ENCODE data around the gene SCMH1. TPM values are rescaled to one million over a fixed set of nuclear protein-coding genes. Genes with fewer than 3 reads are reported as not detected.

SCMH1 gene
- polyA plus RNA-seq, 1 of the 3 experiments (the other 2 are of a cell fraction): 38.5 TPM

DNA sequence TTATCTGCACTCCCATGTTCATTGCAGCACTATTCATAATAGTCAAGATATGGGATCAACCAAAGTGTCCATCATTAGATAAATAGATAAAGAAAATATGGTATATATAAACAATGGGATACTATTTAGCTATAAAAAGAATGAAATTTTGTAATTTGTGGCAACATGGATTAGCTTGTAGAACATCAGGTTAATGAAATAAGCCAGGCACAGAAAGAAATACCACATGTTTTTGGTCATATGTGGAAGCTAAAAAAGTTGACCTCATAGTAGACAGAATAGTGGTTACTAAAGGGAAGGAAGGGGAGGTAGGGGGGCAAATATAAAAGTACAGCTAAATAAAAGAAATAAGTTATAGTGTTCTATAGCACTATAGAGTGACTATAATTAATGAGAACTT, 68.5 kb downstream of the SCMH1 start:
- no peak overlapping the region for H3K4me3 ChIP-seq (ENCODE audit: low read depth in 2 of 2, low read length in 1 of 2)
- H3K79me2 ChIP-seq (ENCODE audit: insufficient read depth): peaks cover 14% of the 10 kb centered on the region
- H3K9me2 ChIP-seq: no peaks in the 10 kb centered on the region
- no peaks in the 10 kb centered on the region for H3K9me3 ChIP-seq
- H3K27ac ChIP-seq (ENCODE audit: low read depth in 2 of 2, low read length in 1 of 2): no peak overlapping the region
- no peak overlapping the region for H3K4me2 ChIP-seq
- no peak overlapping the region for H2AFZ ChIP-seq (ENCODE audit: low read depth)
- no peaks in the 10 kb centered on the region for H3K27me3 ChIP-seq (ENCODE audit: insufficient read depth)
- no peaks in the 10 kb centered on the region for H3F3A ChIP-seq (replicated peaks; ENCODE audit: insufficient read depth)
- no peak overlapping the region for H3K9ac ChIP-seq
- no peak for DNase-seq
- TF ChIP-seq TAF1 (IDR thresholded peaks at IDR 0.05; ENCODE audit: borderline replicate concordance, low read depth, low read length) (no peak), JUND (IDR thresholded peaks at IDR 0.05) (no peak), YY1 (IDR thresholded peaks at IDR 0.05; ENCODE audit: low read depth) (no peak), RFX5 (IDR thresholded peaks at IDR 0.05; ENCODE audit: low read length) (no peak), POLR2AphosphoS5 (IDR thresholded peaks at IDR 0.05; ENCODE audit: low read depth, low read length) (no peak), FOSL2 (IDR thresholded peaks at IDR 0.05; ENCODE audit: borderline replicate concordance, low read depth) (no peak), RCOR1 (IDR thresholded peaks at IDR 0.05; ENCODE audit: low read length) (no peak), CHD2 (IDR thresholded peaks at IDR 0.05; ENCODE audit: low read length, partially characterized antibody) (no peak), NFIC (IDR thresholded peaks at IDR 0.05; ENCODE audit: borderline replicate concordance) (no peak), NRF1 (IDR thresholded peaks at IDR 0.05; ENCODE audit: low read depth, low read length) (no peak), SMC3 (IDR thresholded peaks at IDR 0.05; ENCODE audit: low read depth, low read length) (no peak), TEAD4 (IDR thresholded peaks at IDR 0.05; ENCODE audit: borderline replicate concordance, insufficient read depth) (no peak)
- TF ChIP-seq, protein P1, sequence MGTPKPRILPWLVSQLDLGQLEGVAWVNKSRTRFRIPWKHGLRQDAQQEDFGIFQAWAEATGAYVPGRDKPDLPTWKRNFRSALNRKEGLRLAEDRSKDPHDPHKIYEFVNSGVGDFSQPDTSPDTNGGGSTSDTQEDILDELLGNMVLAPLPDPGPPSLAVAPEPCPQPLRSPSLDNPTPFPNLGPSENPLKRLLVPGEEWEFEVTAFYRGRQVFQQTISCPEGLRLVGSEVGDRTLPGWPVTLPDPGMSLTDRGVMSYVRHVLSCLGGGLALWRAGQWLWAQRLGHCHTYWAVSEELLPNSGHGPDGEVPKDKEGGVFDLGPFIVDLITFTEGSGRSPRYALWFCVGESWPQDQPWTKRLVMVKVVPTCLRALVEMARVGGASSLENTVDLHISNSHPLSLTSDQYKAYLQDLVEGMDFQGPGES (IDR thresholded peaks at IDR 0.05; ENCODE audit: low read depth, low read length): no peak
- TF ChIP-seq, protein P2, sequence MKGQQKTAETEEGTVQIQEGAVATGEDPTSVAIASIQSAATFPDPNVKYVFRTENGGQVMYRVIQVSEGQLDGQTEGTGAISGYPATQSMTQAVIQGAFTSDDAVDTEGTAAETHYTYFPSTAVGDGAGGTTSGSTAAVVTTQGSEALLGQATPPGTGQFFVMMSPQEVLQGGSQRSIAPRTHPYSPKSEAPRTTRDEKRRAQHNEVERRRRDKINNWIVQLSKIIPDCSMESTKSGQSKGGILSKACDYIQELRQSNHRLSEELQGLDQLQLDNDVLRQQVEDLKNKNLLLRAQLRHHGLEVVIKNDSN (IDR thresholded peaks at IDR 0.05; ENCODE audit: borderline replicate concordance, low read depth): no peak
- TF ChIP-seq, protein P3, sequence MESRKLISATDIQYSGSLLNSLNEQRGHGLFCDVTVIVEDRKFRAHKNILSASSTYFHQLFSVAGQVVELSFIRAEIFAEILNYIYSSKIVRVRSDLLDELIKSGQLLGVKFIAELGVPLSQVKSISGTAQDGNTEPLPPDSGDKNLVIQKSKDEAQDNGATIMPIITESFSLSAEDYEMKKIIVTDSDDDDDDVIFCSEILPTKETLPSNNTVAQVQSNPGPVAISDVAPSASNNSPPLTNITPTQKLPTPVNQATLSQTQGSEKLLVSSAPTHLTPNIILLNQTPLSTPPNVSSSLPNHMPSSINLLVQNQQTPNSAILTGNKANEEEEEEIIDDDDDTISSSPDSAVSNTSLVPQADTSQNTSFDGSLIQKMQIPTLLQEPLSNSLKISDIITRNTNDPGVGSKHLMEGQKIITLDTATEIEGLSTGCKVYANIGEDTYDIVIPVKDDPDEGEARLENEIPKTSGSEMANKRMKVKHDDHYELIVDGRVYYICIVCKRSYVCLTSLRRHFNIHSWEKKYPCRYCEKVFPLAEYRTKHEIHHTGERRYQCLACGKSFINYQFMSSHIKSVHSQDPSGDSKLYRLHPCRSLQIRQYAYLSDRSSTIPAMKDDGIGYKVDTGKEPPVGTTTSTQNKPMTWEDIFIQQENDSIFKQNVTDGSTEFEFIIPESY (IDR thresholded peaks at IDR 0.05; ENCODE audit: borderline replicate concordance, low read depth): no peak
- TF ChIP-seq, protein P4, sequence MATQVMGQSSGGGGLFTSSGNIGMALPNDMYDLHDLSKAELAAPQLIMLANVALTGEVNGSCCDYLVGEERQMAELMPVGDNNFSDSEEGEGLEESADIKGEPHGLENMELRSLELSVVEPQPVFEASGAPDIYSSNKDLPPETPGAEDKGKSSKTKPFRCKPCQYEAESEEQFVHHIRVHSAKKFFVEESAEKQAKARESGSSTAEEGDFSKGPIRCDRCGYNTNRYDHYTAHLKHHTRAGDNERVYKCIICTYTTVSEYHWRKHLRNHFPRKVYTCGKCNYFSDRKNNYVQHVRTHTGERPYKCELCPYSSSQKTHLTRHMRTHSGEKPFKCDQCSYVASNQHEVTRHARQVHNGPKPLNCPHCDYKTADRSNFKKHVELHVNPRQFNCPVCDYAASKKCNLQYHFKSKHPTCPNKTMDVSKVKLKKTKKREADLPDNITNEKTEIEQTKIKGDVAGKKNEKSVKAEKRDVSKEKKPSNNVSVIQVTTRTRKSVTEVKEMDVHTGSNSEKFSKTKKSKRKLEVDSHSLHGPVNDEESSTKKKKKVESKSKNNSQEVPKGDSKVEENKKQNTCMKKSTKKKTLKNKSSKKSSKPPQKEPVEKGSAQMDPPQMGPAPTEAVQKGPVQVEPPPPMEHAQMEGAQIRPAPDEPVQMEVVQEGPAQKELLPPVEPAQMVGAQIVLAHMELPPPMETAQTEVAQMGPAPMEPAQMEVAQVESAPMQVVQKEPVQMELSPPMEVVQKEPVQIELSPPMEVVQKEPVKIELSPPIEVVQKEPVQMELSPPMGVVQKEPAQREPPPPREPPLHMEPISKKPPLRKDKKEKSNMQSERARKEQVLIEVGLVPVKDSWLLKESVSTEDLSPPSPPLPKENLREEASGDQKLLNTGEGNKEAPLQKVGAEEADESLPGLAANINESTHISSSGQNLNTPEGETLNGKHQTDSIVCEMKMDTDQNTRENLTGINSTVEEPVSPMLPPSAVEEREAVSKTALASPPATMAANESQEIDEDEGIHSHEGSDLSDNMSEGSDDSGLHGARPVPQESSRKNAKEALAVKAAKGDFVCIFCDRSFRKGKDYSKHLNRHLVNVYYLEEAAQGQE (IDR thresholded peaks at IDR 0.05; ENCODE audit: low read depth, low read length): no peak
- TF ChIP-seq, protein P5, sequence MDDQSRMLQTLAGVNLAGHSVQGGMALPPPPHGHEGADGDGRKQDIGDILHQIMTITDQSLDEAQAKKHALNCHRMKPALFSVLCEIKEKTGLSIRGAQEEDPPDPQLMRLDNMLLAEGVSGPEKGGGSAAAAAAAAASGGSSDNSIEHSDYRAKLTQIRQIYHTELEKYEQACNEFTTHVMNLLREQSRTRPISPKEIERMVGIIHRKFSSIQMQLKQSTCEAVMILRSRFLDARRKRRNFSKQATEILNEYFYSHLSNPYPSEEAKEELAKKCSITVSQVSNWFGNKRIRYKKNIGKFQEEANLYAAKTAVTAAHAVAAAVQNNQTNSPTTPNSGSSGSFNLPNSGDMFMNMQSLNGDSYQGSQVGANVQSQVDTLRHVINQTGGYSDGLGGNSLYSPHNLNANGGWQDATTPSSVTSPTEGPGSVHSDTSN (IDR thresholded peaks at IDR 0.05): no peak
- no peaks in the 10 kb centered on the region for H3K4me1 ChIP-seq (ENCODE audit: control insufficient read depth in 1 of 2, insufficient read depth in 2 of 2, low read depth in 1 of 2, low read length in 1 of 2)
- ChIA-PET CTCF (no interaction called here), POLR2A (no interaction called here)
- H4K20me1 ChIP-seq (ENCODE audit: insufficient read depth): no peaks in the 10 kb centered on the region
- peaks cover 0 to 9% of the 10 kb centered on the region in 2 experiments for H3K36me3 ChIP-seq (replicated peaks in 1 of 2; ENCODE audit: control insufficient read depth in 1 of 2, insufficient read depth in 2 of 2, low read length in 1 of 2)

Data from SK-N-SH (cell line).